NCI-H510A treated with DMSO at 0.1 percent for 48 hours (cell line): ENCODE measurements around the gene MOB3B.
"Not testable (repeated sequence)": the region's sequence is repeated elsewhere in the genome, so short reads cannot be mapped to it uniquely, and the experiment has no call there.

Experiments used
- DNase-seq: peaks from one replicate; lab custom pipeline; 2025; lab: John Stamatoyannopoulos, UW

The MOB3B gene

GRCh38 chr9:27518809-27519208 lies 10.8 kb downstream of the MOB3B start:
- no peak for DNase-seq

- no peak for DNase-seq
Measured at GRCh38 chr9:27518006-27518405, 11.6 kb downstream of the MOB3B start.

- no peak for DNase-seq
Measured at GRCh38 chr9:27514551-27514950, 15.1 kb downstream of the MOB3B start.

- DNase-seq = no peak
Measured at GRCh38 chr9:27511771-27512170, 17.8 kb downstream of the MOB3B start.

GRCh38 chr9:27510780-27511179 lies 18.8 kb downstream of the MOB3B start:
- no peak for DNase-seq

- no peak for DNase-seq
Measured at GRCh38 chr9:27506981-27507380, 22.6 kb downstream of the MOB3B start.

GRCh38 chr9:27505744-27506161 lies 23.9 kb downstream of the MOB3B start:
- no peak for DNase-seq

GRCh38 chr9:27504259-27504658 lies 25.4 kb downstream of the MOB3B start:
- no peak for DNase-seq

- DNase-seq = no peak
Measured at GRCh38 chr9:27503623-27504022, 26.0 kb downstream of the MOB3B start.

- not testable (repeated sequence) for DNase-seq
Measured at GRCh38 chr9:27500902-27501301, 28.7 kb downstream of the MOB3B start.

GRCh38 chr9:27499451-27499850 lies 30.2 kb downstream of the MOB3B start:
- no peak for DNase-seq

GRCh38 chr9:27497883-27498417 lies 31.7 kb downstream of the MOB3B start:
- DNase-seq = no peak

- no peak for DNase-seq
Measured at GRCh38 chr9:27496135-27496504, 33.5 kb downstream of the MOB3B start.

GRCh38 chr9:27495480-27496134 lies 34.0 kb downstream of the MOB3B start:
- DNase-seq = no peak

GRCh38 chr9:27491154-27491553 lies 38.5 kb downstream of the MOB3B start:
- DNase-seq = no peak

GRCh38 chr9:27489087-27489876 lies 40.3 kb downstream of the MOB3B start:
- DNase-seq = no peak

GRCh38 chr9:27487927-27488326 lies 41.7 kb downstream of the MOB3B start:
- DNase-seq = no peak

GRCh38 chr9:27487128-27487640 lies 42.4 kb downstream of the MOB3B start:
- no peak for DNase-seq

- no peak for DNase-seq
Measured at GRCh38 chr9:27485158-27485557, 44.5 kb downstream of the MOB3B start.

GRCh38 chr9:27483576-27483975 lies 46.0 kb downstream of the MOB3B start:
- DNase-seq = no peak

GRCh38 chr9:27482709-27483108 lies 46.9 kb downstream of the MOB3B start:
- DNase-seq = no peak

GRCh38 chr9:27478322-27478721 lies 51.3 kb downstream of the MOB3B start:
- DNase-seq = no peak

GRCh38 chr9:27476870-27477515 lies 52.6 kb downstream of the MOB3B start:
- DNase-seq = no peak
